ENCODE measurements around the gene SLC25A43. TPM values are rescaled to one million over a fixed set of nuclear protein-coding genes. Genes with fewer than 3 reads are reported as not detected.

The SLC25A43 gene
- 19.2 TPM for polyA plus RNA-seq (2012; ENCODE audit: insufficient read length, low read depth)

GRCh38 chrX:119398974-119399771 is at the start of gene SLC25A43:
SLC25A43 (plus strand) TSS chrX:119399336; CDS start chrX:119399404, 68 bp downstream.
- TF ChIP-seq FOXP2 (optimal IDR thresholded peaks at IDR 0.05; ENCODE audit: borderline replicate concordance, extremely low read depth, extremely low read length, insufficient read depth) (peak; percentile 14), REST (IDR thresholded peaks at IDR 0.05; ENCODE audit: insufficient read depth in 1 of 2, low read depth in 2 of 2, low read length in 2 of 2) (no peak), POLR2AphosphoS5 (IDR thresholded peaks at IDR 0.05; ENCODE audit: low read depth, low read length) (peak; percentile 42; the same call in 1 of the 2 replicates)

- TF ChIP-seq REST (IDR thresholded peaks at IDR 0.05; ENCODE audit: insufficient read depth in 1 of 2, low read depth in 2 of 2, low read length in 2 of 2), result no peak
- TF ChIP-seq SIN3A (IDR thresholded peaks at IDR 0.05; ENCODE audit: borderline replicate concordance, insufficient read depth, low read length), result no peak
- no peak for TF ChIP-seq TAF1 (IDR thresholded peaks at IDR 0.05; ENCODE audit: borderline replicate concordance, insufficient read depth, low read length)
- no peak for TF ChIP-seq FOXP2 (optimal IDR thresholded peaks at IDR 0.05; ENCODE audit: borderline replicate concordance, extremely low read depth, extremely low read length, insufficient read depth)
- no peak for TF ChIP-seq POLR2AphosphoS5 (IDR thresholded peaks at IDR 0.05; ENCODE audit: low read depth, low read length)
Observed at GRCh38 chrX:119359618-119360382, 39.3 kb upstream of the SLC25A43 start.

- TF ChIP-seq POLR2AphosphoS5 (IDR thresholded peaks at IDR 0.05; ENCODE audit: low read depth, low read length) (no peak), TAF1 (IDR thresholded peaks at IDR 0.05; ENCODE audit: borderline replicate concordance, insufficient read depth, low read length) (no peak), REST (IDR thresholded peaks at IDR 0.05; ENCODE audit: insufficient read depth in 1 of 2, low read depth in 2 of 2, low read length in 2 of 2) (no peak), SIN3A (IDR thresholded peaks at IDR 0.05; ENCODE audit: borderline replicate concordance, insufficient read depth, low read length) (no peak), FOXP2 (optimal IDR thresholded peaks at IDR 0.05; ENCODE audit: borderline replicate concordance, extremely low read depth, extremely low read length, insufficient read depth) (no peak)
Observed at GRCh38 chrX:119363391-119363790, 35.7 kb upstream of the SLC25A43 start.

GRCh38 chrX:119374736-119375135 is 24.4 kb upstream of the SLC25A43 start:
- no peak for TF ChIP-seq SIN3A (IDR thresholded peaks at IDR 0.05; ENCODE audit: borderline replicate concordance, insufficient read depth, low read length)
- TF ChIP-seq REST (IDR thresholded peaks at IDR 0.05; ENCODE audit: insufficient read depth in 1 of 2, low read depth in 2 of 2, low read length in 2 of 2), result no peak
- TF ChIP-seq FOXP2 (optimal IDR thresholded peaks at IDR 0.05; ENCODE audit: borderline replicate concordance, extremely low read depth, extremely low read length, insufficient read depth), result no peak
- no peak for TF ChIP-seq TAF1 (IDR thresholded peaks at IDR 0.05; ENCODE audit: borderline replicate concordance, insufficient read depth, low read length)
- TF ChIP-seq POLR2AphosphoS5 (IDR thresholded peaks at IDR 0.05; ENCODE audit: low read depth, low read length), result no peak
